HEK293 (cell line): ENCODE measurements around the gene AXL.

Source experiments
- EGR2 ChIP-seq: fragments of 450-650 bp; formaldehyde crosslinking; IDR thresholded peaks from 2 replicates; pipeline ENCODE4 v1.5.1; 2016; ENCODE audit warnings: low read depth, missing biosample characterization, missing genetic modification characterization
- GLIS2 ChIP-seq: fragments of 450-650 bp; formaldehyde crosslinking; IDR thresholded peaks from 2 replicates; pipeline ENCODE4 v1.5.1; 2016; ENCODE audit warnings: missing biosample characterization, missing genetic modification characterization
- KLF7 ChIP-seq: fragments of 450-650 bp; formaldehyde crosslinking; IDR thresholded peaks from 2 replicates; pipeline ENCODE4 v1.5.1; 2016; ENCODE audit warnings: missing biosample characterization, missing genetic modification characterization, borderline replicate concordance
- KLF9 ChIP-seq: fragments of 450-650 bp; formaldehyde crosslinking; IDR thresholded peaks from 2 replicates; pipeline ENCODE4 v1.5.1; 2016; ENCODE audit warnings: missing biosample characterization, missing genetic modification characterization, low read depth
- OVOL3 ChIP-seq: fragments of 450-650 bp; formaldehyde crosslinking; IDR thresholded peaks from 2 replicates; pipeline ENCODE4 v1.5.1; 2016; ENCODE audit warnings: missing biosample characterization, missing genetic modification characterization
- SP7 ChIP-seq: fragments of 450-650 bp; formaldehyde crosslinking; IDR thresholded peaks from 2 replicates; pipeline ENCODE4 v1.5.1; 2016; ENCODE audit warnings: missing biosample characterization, missing genetic modification characterization
- ZBTB20 ChIP-seq: fragments of 450-650 bp; formaldehyde crosslinking; IDR thresholded peaks from 2 replicates; pipeline ENCODE4 v1.5.1; 2016; ENCODE audit warnings: missing biosample characterization, missing genetic modification characterization
- ZBTB48 ChIP-seq: fragments of 450-650 bp; formaldehyde crosslinking; IDR thresholded peaks from 2 replicates; pipeline ENCODE4 v1.5.1; 2016; ENCODE audit warnings: missing biosample characterization, missing genetic modification characterization
- ZNF112 ChIP-seq: fragments of 450-650 bp; formaldehyde crosslinking; IDR thresholded peaks from 2 replicates; pipeline ENCODE4 v1.5.0; 2017; ENCODE audit warnings: missing biosample characterization, missing genetic modification characterization
- ZNF23 ChIP-seq: fragments of 450-650 bp; formaldehyde crosslinking; IDR thresholded peaks from 2 replicates; pipeline ENCODE4 v1.5.1; 2016; ENCODE audit warnings: missing biosample characterization, missing genetic modification characterization, borderline replicate concordance
- ZNF354C ChIP-seq: fragments of 450-650 bp; formaldehyde crosslinking; IDR thresholded peaks from 2 replicates; pipeline ENCODE4 v1.5.1; 2016; ENCODE audit warnings: missing biosample characterization, missing genetic modification characterization, low read depth, borderline replicate concordance
- ZNF391 ChIP-seq: fragments of 450-650 bp; formaldehyde crosslinking; IDR thresholded peaks from 2 replicates; pipeline ENCODE4 v1.5.1; 2016; ENCODE audit warnings: low read depth, missing biosample characterization, missing genetic modification characterization, borderline replicate concordance
- ZNF555 ChIP-seq: fragments of 450-650 bp; formaldehyde crosslinking; conservative IDR thresholded peaks from 2 replicates; pipeline ENCODE4 v1.5.1; 2017; ENCODE audit warnings: missing biosample characterization, mild to moderate bottlenecking, missing genetic modification characterization, inconsistent platforms
- ZNF558 ChIP-seq: fragments of 450-650 bp; formaldehyde crosslinking; IDR thresholded peaks from 2 replicates; pipeline ENCODE4 v1.5.1; 2016; ENCODE audit warnings: missing biosample characterization, missing genetic modification characterization
- ZNF571 ChIP-seq: fragments of 450-650 bp; formaldehyde crosslinking; IDR thresholded peaks from 2 replicates; pipeline ENCODE4 v1.5.0; 2017; ENCODE audit warnings: missing biosample characterization, missing genetic modification characterization
- ZNF600 ChIP-seq: fragments of 450-650 bp; formaldehyde crosslinking; IDR thresholded peaks from 2 replicates; pipeline ENCODE4 v1.5.1; 2016; ENCODE audit warnings: missing biosample characterization, missing genetic modification characterization
- ZNF768 ChIP-seq: fragments of 450-650 bp; formaldehyde crosslinking; IDR thresholded peaks from 2 replicates; pipeline ENCODE4 v1.5.1; 2018; ENCODE audit warnings: missing biosample characterization, mild to moderate bottlenecking, missing genetic modification characterization
- ZNF777 ChIP-seq: fragments of 450-650 bp; formaldehyde crosslinking; IDR thresholded peaks from 2 replicates; pipeline ENCODE4 v1.5.1; 2017; ENCODE audit warnings: missing biosample characterization, missing genetic modification characterization, borderline replicate concordance
- ZNF830 ChIP-seq: fragments of 450-650 bp; IDR thresholded peaks from 2 replicates; pipeline ENCODE4 v1.5.0; 2018; ENCODE audit warnings: missing biosample characterization, missing genetic modification characterization, low read depth, mild to moderate bottlenecking, moderate library complexity
- TF ChIP-seq, protein P1 (sequence below): fragments of 450-650 bp; formaldehyde crosslinking; IDR thresholded peaks from 2 replicates; pipeline ENCODE4 v1.5.1; 2016; ENCODE audit warnings: missing biosample characterization, missing genetic modification characterization, borderline replicate concordance
- TF ChIP-seq, protein P2 (sequence below): fragments of 450-650 bp; formaldehyde crosslinking; optimal IDR thresholded peaks from 2 replicates; pipeline ENCODE3; 2016; ENCODE audit warnings: missing biosample characterization, mild to moderate bottlenecking, missing genetic modification characterization
- TF ChIP-seq, protein P3 (sequence below): fragments of 450-650 bp; formaldehyde crosslinking; IDR thresholded peaks from 2 replicates; pipeline ENCODE4 v1.5.1; 2016; ENCODE audit warnings: missing biosample characterization, missing genetic modification characterization
- TF ChIP-seq, protein P4 (sequence below): fragments of 450-650 bp; formaldehyde crosslinking; IDR thresholded peaks from 2 replicates; pipeline ENCODE4 v1.5.1; 2016; ENCODE audit warnings: missing biosample characterization, missing genetic modification characterization
- TF ChIP-seq, protein P5 (sequence below): fragments of 450-650 bp; formaldehyde crosslinking; IDR thresholded peaks from 2 replicates; pipeline ENCODE4 v1.5.1; 2017; ENCODE audit warnings: missing biosample characterization, missing genetic modification characterization

The AXL gene

DNA sequence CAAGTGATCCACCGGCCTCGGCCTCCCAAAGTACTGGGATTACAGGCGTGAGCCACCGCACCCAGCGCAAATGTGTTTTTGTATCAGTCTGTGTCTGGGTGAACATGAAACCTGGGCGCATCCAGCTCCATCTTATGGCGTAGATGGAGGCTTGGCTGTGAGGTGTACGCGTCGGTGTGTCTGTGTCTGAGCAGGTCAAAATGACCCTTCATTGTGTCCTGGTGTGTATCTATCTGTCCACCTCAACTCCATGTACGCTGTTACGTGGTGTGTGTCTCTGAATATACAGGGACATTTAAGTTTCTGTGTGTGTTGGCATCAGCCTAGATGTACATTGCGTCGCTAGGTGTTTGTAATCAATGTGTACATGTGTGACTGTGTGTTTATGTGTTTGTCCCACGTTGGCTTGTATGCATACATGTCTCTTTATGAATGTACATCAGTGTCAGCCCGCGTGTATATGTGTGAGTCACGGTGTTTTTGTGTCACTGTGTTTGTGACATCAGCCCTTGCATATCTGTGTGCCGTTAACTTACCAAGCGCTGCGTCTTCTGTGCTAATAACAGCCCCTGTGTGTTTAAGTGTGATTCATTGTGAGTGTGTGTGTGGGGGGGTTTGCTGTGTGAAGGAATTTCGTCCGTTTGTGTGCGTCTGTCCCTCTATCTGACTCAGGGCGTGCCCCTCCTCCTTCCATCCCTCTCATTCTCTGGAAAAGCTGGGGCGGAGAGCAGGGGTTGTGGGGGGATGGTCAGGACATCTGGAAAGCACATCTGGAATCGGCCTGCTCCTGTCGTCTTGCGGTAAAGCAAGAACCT is 6.4 kb downstream of the AXL start (continued):
- TF ChIP-seq, protein P1, sequence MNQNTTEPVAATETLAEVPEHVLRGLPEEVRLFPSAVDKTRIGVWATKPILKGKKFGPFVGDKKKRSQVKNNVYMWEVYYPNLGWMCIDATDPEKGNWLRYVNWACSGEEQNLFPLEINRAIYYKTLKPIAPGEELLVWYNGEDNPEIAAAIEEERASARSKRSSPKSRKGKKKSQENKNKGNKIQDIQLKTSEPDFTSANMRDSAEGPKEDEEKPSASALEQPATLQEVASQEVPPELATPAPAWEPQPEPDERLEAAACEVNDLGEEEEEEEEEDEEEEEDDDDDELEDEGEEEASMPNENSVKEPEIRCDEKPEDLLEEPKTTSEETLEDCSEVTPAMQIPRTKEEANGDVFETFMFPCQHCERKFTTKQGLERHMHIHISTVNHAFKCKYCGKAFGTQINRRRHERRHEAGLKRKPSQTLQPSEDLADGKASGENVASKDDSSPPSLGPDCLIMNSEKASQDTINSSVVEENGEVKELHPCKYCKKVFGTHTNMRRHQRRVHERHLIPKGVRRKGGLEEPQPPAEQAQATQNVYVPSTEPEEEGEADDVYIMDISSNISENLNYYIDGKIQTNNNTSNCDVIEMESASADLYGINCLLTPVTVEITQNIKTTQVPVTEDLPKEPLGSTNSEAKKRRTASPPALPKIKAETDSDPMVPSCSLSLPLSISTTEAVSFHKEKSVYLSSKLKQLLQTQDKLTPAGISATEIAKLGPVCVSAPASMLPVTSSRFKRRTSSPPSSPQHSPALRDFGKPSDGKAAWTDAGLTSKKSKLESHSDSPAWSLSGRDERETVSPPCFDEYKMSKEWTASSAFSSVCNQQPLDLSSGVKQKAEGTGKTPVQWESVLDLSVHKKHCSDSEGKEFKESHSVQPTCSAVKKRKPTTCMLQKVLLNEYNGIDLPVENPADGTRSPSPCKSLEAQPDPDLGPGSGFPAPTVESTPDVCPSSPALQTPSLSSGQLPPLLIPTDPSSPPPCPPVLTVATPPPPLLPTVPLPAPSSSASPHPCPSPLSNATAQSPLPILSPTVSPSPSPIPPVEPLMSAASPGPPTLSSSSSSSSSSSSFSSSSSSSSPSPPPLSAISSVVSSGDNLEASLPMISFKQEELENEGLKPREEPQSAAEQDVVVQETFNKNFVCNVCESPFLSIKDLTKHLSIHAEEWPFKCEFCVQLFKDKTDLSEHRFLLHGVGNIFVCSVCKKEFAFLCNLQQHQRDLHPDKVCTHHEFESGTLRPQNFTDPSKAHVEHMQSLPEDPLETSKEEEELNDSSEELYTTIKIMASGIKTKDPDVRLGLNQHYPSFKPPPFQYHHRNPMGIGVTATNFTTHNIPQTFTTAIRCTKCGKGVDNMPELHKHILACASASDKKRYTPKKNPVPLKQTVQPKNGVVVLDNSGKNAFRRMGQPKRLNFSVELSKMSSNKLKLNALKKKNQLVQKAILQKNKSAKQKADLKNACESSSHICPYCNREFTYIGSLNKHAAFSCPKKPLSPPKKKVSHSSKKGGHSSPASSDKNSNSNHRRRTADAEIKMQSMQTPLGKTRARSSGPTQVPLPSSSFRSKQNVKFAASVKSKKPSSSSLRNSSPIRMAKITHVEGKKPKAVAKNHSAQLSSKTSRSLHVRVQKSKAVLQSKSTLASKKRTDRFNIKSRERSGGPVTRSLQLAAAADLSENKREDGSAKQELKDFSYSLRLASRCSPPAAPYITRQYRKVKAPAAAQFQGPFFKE (tag by site-specific recombination) = no peak
- no peak for TF ChIP-seq ZNF112 (tag by site-specific recombination)
- TF ChIP-seq ZNF555 (tag by site-specific recombination) = no peak
- TF ChIP-seq ZNF830 (tag by site-specific recombination) = no peak
- TF ChIP-seq SP7 (tag by site-specific recombination) = peak; percentile 99
- no peak for TF ChIP-seq ZNF571
- peak; percentile 36; the same call in 1 of the 2 replicates for TF ChIP-seq KLF9 (tag by site-specific recombination)
- TF ChIP-seq EGR2 (tag by site-specific recombination) = peak; percentile 87; the same call in 1 of the 2 replicates
- TF ChIP-seq ZNF600 (tag by site-specific recombination) = peak; percentile 89
- TF ChIP-seq GLIS2 = no peak
- TF ChIP-seq ZNF768 (tag by site-specific recombination) = no peak
- TF ChIP-seq, protein P2, sequence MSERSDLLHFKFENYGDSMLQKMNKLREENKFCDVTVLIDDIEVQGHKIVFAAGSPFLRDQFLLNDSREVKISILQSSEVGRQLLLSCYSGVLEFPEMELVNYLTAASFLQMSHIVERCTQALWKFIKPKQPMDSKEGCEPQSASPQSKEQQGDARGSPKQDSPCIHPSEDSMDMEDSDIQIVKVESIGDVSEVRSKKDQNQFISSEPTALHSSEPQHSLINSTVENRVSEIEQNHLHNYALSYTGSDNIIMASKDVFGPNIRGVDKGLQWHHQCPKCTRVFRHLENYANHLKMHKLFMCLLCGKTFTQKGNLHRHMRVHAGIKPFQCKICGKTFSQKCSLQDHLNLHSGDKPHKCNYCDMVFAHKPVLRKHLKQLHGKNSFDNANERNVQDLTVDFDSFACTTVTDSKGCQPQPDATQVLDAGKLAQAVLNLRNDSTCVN (tag by site-specific recombination) = no peak
- TF ChIP-seq, protein P3, sequence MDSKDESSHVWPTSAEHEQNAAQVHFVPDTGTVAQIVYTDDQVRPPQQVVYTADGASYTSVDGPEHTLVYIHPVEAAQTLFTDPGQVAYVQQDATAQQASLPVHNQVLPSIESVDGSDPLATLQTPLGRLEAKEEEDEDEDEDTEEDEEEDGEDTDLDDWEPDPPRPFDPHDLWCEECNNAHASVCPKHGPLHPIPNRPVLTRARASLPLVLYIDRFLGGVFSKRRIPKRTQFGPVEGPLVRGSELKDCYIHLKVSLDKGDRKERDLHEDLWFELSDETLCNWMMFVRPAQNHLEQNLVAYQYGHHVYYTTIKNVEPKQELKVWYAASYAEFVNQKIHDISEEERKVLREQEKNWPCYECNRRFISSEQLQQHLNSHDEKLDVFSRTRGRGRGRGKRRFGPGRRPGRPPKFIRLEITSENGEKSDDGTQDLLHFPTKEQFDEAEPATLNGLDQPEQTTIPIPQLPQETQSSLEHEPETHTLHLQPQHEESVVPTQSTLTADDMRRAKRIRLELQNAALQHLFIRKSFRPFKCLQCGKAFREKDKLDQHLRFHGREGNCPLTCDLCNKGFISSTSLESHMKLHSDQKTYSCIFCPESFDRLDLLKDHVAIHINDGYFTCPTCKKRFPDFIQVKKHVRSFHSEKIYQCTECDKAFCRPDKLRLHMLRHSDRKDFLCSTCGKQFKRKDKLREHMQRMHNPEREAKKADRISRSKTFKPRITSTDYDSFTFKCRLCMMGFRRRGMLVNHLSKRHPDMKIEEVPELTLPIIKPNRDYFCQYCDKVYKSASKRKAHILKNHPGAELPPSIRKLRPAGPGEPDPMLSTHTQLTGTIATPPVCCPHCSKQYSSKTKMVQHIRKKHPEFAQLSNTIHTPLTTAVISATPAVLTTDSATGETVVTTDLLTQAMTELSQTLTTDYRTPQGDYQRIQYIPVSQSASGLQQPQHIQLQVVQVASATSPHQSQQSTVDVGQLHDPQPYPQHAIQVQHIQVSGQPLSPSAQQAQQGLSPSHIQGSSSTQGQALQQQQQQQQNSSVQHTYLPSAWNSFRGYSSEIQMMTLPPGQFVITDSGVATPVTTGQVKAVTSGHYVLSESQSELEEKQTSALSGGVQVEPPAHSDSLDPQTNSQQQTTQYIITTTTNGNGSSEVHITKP (tag by site-specific recombination) = peak; percentile 75
- TF ChIP-seq ZNF391 = no peak
- TF ChIP-seq, protein P4, sequence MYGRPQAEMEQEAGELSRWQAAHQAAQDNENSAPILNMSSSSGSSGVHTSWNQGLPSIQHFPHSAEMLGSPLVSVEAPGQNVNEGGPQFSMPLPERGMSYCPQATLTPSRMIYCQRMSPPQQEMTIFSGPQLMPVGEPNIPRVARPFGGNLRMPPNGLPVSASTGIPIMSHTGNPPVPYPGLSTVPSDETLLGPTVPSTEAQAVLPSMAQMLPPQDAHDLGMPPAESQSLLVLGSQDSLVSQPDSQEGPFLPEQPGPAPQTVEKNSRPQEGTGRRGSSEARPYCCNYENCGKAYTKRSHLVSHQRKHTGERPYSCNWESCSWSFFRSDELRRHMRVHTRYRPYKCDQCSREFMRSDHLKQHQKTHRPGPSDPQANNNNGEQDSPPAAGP (tag by site-specific recombination) = peak; percentile 44; the same call in 1 of the 2 replicates
- TF ChIP-seq ZBTB20 = peak; percentile 18; the same call in 1 of the 2 replicates
- 0 out of 2 replicates have a peak, but pooled peaks have one; percentile 36 for TF ChIP-seq OVOL3
- no peak for TF ChIP-seq ZNF558 (tag by site-specific recombination)
- peak; percentile 64; the same call in 1 of the 2 replicates for TF ChIP-seq KLF7 (tag by site-specific recombination)
- peak; percentile 56; the same call in 1 of the 2 replicates for TF ChIP-seq ZBTB48 (tag by site-specific recombination)
- TF ChIP-seq ZNF354C (tag by site-specific recombination) = no peak
- TF ChIP-seq ZNF777 (tag by site-specific recombination) = peak; percentile 14; the same call in 1 of the 2 replicates
- TF ChIP-seq ZNF23 (tag by site-specific recombination) = no peak
- TF ChIP-seq, protein P5, sequence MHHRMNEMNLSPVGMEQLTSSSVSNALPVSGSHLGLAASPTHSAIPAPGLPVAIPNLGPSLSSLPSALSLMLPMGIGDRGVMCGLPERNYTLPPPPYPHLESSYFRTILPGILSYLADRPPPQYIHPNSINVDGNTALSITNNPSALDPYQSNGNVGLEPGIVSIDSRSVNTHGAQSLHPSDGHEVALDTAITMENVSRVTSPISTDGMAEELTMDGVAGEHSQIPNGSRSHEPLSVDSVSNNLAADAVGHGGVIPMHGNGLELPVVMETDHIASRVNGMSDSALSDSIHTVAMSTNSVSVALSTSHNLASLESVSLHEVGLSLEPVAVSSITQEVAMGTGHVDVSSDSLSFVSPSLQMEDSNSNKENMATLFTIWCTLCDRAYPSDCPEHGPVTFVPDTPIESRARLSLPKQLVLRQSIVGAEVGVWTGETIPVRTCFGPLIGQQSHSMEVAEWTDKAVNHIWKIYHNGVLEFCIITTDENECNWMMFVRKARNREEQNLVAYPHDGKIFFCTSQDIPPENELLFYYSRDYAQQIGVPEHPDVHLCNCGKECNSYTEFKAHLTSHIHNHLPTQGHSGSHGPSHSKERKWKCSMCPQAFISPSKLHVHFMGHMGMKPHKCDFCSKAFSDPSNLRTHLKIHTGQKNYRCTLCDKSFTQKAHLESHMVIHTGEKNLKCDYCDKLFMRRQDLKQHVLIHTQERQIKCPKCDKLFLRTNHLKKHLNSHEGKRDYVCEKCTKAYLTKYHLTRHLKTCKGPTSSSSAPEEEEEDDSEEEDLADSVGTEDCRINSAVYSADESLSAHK (tag by site-specific recombination) = 0 out of 2 replicates have a peak, but pooled peaks have one; percentile 6
